ENCODE data around the gene KRTAP1-1. TPM values are rescaled to one million over a fixed set of nuclear protein-coding genes. Genes with fewer than 3 reads are reported as not detected.

The KRTAP1-1 gene
- total and polyA plus RNA-seq, 2 donors (not counting 1 experiment from before 2014, with no cell fraction given) = 0.64 TPM; not detected in 1

DNA sequence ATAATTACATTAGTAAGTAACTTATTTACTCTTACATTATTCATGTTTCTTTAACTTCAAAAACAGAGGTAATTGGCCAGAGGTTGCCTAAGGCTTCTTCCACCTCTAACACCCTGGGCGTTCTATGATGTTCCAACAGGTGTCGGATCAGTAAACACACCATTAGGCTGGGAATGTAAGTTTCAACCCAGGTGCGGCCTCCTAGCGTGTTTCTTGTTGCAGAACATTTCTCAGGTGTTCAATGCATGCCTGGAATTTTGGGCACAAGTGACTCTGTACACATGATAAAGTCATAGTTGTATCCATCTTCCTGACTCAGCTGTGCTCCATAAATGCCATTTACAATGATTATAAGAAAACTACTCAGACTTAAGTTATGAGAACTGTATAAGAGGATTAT is 12.8 kb upstream of the KRTAP1-1 start:
- H4K20me1 ChIP-seq (ENCODE audit: control insufficient read depth, extremely low read depth, insufficient read depth, low read length) = no peaks in the 10 kb centered on the region

GRCh38 chr17:41052566-41052965 is 11.3 kb upstream of the KRTAP1-1 start:
- DNase-seq (ENCODE audit: low read depth in 2 of 2) = peak in 1 of 2 donors; percentile 79
- H3K4me3 ChIP-seq (replicated peaks in 1 of 4; ENCODE audit: control extremely low read depth in 1 of 4, insufficient read depth in 1 of 4, low read depth in 3 of 4, low read length in 4 of 4) = no peak overlapping the region
- H3K4me1 ChIP-seq (ENCODE audit: control insufficient read depth, extremely low read depth, insufficient read depth, low read length) = peaks cover 2% of the 10 kb centered on the region
- no peak overlapping the region for H2AFZ ChIP-seq (ENCODE audit: low read length)
- H3K9me3 ChIP-seq (ENCODE audit: control insufficient read depth, insufficient read depth, low read depth, low read length) = no peaks in the 10 kb centered on the region
- no peaks in the 10 kb centered on the region for H4K20me1 ChIP-seq (ENCODE audit: control insufficient read depth, extremely low read depth, insufficient read depth, low read length)
- no peak overlapping the region for H3K27ac ChIP-seq (ENCODE audit: insufficient read depth, low read length)
- no peak for TF ChIP-seq EZH2 (IDR thresholded peaks at IDR 0.05; ENCODE audit: low read length, missing control alignments)
- TF ChIP-seq CTCF (conservative IDR thresholded peaks at IDR 0.05 in 1 of 2, IDR thresholded peaks at IDR 0.05 in 1 of 2; ENCODE audit: low read depth in 1 of 2, low read length in 2 of 2) = no peak
- no peaks in the 10 kb centered on the region for H3K27me3 ChIP-seq (ENCODE audit: control insufficient read depth, insufficient read depth, low read length)
- H3K4me2 ChIP-seq (ENCODE audit: extremely low read depth, insufficient read depth, low read length) = no peak overlapping the region
- H3K79me2 ChIP-seq (ENCODE audit: control insufficient read depth, insufficient read depth, low read length) = no peaks in the 10 kb centered on the region
- H3K36me3 ChIP-seq (ENCODE audit: control insufficient read depth, insufficient read depth, low read length) = no peaks in the 10 kb centered on the region
- H3K9ac ChIP-seq (ENCODE audit: insufficient read depth, low read length) = no peak overlapping the region

More for the DNA sequence above, 12.8 kb upstream of the KRTAP1-1 start:
- no peaks in the 10 kb centered on the region for H3K27me3 ChIP-seq (ENCODE audit: control insufficient read depth, insufficient read depth, low read length)
- H3K4me1 ChIP-seq (ENCODE audit: control insufficient read depth, extremely low read depth, insufficient read depth, low read length) = peaks cover 8% of the 10 kb centered on the region
- H3K4me2 ChIP-seq (ENCODE audit: extremely low read depth, insufficient read depth, low read length) = no peak overlapping the region
- no peaks in the 10 kb centered on the region for H3K9me3 ChIP-seq (ENCODE audit: control insufficient read depth, insufficient read depth, low read depth, low read length)
- no peak overlapping the region for H3K9ac ChIP-seq (ENCODE audit: insufficient read depth, low read length)
- H2AFZ ChIP-seq (ENCODE audit: low read length) = no peak overlapping the region
- no peak overlapping the region for H3K27ac ChIP-seq (ENCODE audit: insufficient read depth, low read length)
- TF ChIP-seq CTCF (conservative IDR thresholded peaks at IDR 0.05 in 1 of 2, IDR thresholded peaks at IDR 0.05 in 1 of 2; ENCODE audit: low read depth in 1 of 2, low read length in 2 of 2) = no peak
- no peak overlapping the region for H3K4me3 ChIP-seq (replicated peaks in 1 of 4; ENCODE audit: control extremely low read depth in 1 of 4, insufficient read depth in 1 of 4, low read depth in 3 of 4, low read length in 4 of 4)
- no peaks in the 10 kb centered on the region for H3K36me3 ChIP-seq (ENCODE audit: control insufficient read depth, insufficient read depth, low read length)
- no peaks in the 10 kb centered on the region for H3K79me2 ChIP-seq (ENCODE audit: control insufficient read depth, insufficient read depth, low read length)
- no peak for DNase-seq (ENCODE audit: low read depth in 2 of 2)

GRCh38 chr17:41049110-41049509 is 7.9 kb upstream of the KRTAP1-1 start:
- no peaks in the 10 kb centered on the region for H3K79me2 ChIP-seq (ENCODE audit: control insufficient read depth, insufficient read depth, low read length)
- H3K27ac ChIP-seq (ENCODE audit: insufficient read depth, low read length) = no peak overlapping the region
- no peaks in the 10 kb centered on the region for H3K36me3 ChIP-seq (ENCODE audit: control insufficient read depth, insufficient read depth, low read length)
- no peak for TF ChIP-seq EZH2 (IDR thresholded peaks at IDR 0.05; ENCODE audit: low read length, missing control alignments)
- no peak for TF ChIP-seq CTCF (conservative IDR thresholded peaks at IDR 0.05 in 1 of 2, IDR thresholded peaks at IDR 0.05 in 1 of 2; ENCODE audit: low read depth in 1 of 2, low read length in 2 of 2)
- no peaks in the 10 kb centered on the region for H3K27me3 ChIP-seq (ENCODE audit: control insufficient read depth, insufficient read depth, low read length)
- H3K9ac ChIP-seq (ENCODE audit: insufficient read depth, low read length) = no peak overlapping the region
- no peak overlapping the region for H3K4me2 ChIP-seq (ENCODE audit: extremely low read depth, insufficient read depth, low read length)
- DNase-seq (ENCODE audit: low read depth in 2 of 2) = peak in 1 of 2 donors; percentile 90
- no peaks in the 10 kb centered on the region for H4K20me1 ChIP-seq (ENCODE audit: control insufficient read depth, extremely low read depth, insufficient read depth, low read length)
- H2AFZ ChIP-seq (ENCODE audit: low read length) = no peak overlapping the region
- H3K4me3 ChIP-seq (replicated peaks in 1 of 4; ENCODE audit: control extremely low read depth in 1 of 4, insufficient read depth in 1 of 4, low read depth in 3 of 4, low read length in 4 of 4) = no peak overlapping the region
- H3K9me3 ChIP-seq (ENCODE audit: control insufficient read depth, insufficient read depth, low read depth, low read length) = no peaks in the 10 kb centered on the region
- H3K4me1 ChIP-seq (ENCODE audit: control insufficient read depth, extremely low read depth, insufficient read depth, low read length) = peaks cover 2% of the 10 kb centered on the region
